NCI-H345 treated with DMSO at 0.1 percent for 48 hours (cell line): ENCODE data around the gene RDH8.

Experiments used
- DNase-seq: peaks from one replicate; lab custom pipeline; 2025; ENCODE audit not compliant: unreplicated experiment; lab: John Stamatoyannopoulos, UW

RDH8 gene

GRCh38 chr19:10036601-10037071, 23.4 kb downstream of the RDH8 start:
- DNase-seq = no peak

GRCh38 chr19:10037367-10037766, 24.1 kb downstream of the RDH8 start:
- no peak for DNase-seq

GRCh38 chr19:10037809-10038208, 24.5 kb downstream of the RDH8 start:
- no peak for DNase-seq

- no peak for DNase-seq
Observed at GRCh38 chr19:10043286-10043927, 30.1 kb downstream of the RDH8 start.

GRCh38 chr19:10044390-10044789, 31.1 kb downstream of the RDH8 start:
- DNase-seq = no peak

GRCh38 chr19:10045371-10045770, 32.1 kb downstream of the RDH8 start:
- DNase-seq = no peak

- DNase-seq = no peak
Observed at GRCh38 chr19:10049626-10050025, 36.3 kb downstream of the RDH8 start.

- no peak for DNase-seq
Observed at GRCh38 chr19:10052602-10053360, 39.5 kb downstream of the RDH8 start.

- DNase-seq = no peak
Observed at GRCh38 chr19:10061717-10062310, 48.5 kb downstream of the RDH8 start.

- DNase-seq = no peak
Observed at GRCh38 chr19:10068205-10068604, 54.9 kb downstream of the RDH8 start.

GRCh38 chr19:10069046-10069445, 55.8 kb downstream of the RDH8 start:
- no peak for DNase-seq

GRCh38 chr19:10070730-10071446, 57.6 kb downstream of the RDH8 start:
- DNase-seq = no peak
